Smooth muscle cell (in vitro differentiated cells): Measurements from ENCODE around the gene CYSTM1. TPM values are rescaled to one million over a fixed set of nuclear protein-coding genes. Genes with fewer than 3 reads are reported as not detected.

Experiments used
- DNase-seq: peaks from one replicate; lab custom pipeline; 2025; ENCODE audit not compliant: unreplicated experiment; lab: John Stamatoyannopoulos, UW
- H2AFZ ChIP-seq: fragments of 200-600 bp; sonication (generic); 2 replicates; pipeline ENCODE4 v1.6.0; 2016; ENCODE audit warnings: antibody characterized with exemption, low read depth, mild to moderate bottlenecking
- H3F3A ChIP-seq: fragments of 200-600 bp; sonication (generic); 2 replicates; pipeline ENCODE4 v1.6.0; 2017; ENCODE audit warnings: antibody characterized with exemption, low read depth
- H3K27ac ChIP-seq: fragments of 200-600 bp; sonication (generic); 2 replicates; pipeline ENCODE4 v1.5.1; 2016; ENCODE audit warnings: low read depth, mild to moderate bottlenecking
- H3K27me3 ChIP-seq: fragments of 200-600 bp; sonication (generic); 2 replicates; pipeline ENCODE4 v1.6.1; 2016; ENCODE audit warnings: low read depth, mild to moderate bottlenecking
- H3K36me3 ChIP-seq: fragments of 200-600 bp; sonication (generic); 2 replicates; pipeline ENCODE4 v1.5.1; 2016; ENCODE audit warnings: low read depth
- H3K4me1 ChIP-seq: fragments of 200-600 bp; sonication (generic); 2 replicates; pipeline ENCODE4 v1.5.1; 2016; ENCODE audit warnings: low read depth
- H3K4me2 ChIP-seq: fragments of 200-600 bp; sonication (generic); 2 replicates; pipeline ENCODE4 v1.6.0; 2016; ENCODE audit warnings: mild to moderate bottlenecking
- H3K4me3 ChIP-seq: fragments of 200-600 bp; sonication (generic); 2 replicates; pipeline ENCODE4 v1.5.1; 2016; ENCODE audit warnings: mild to moderate bottlenecking
- H3K79me2 ChIP-seq: fragments of 200-600 bp; sonication (generic); 2 replicates; pipeline ENCODE4 v1.6.0; 2016; ENCODE audit warnings: low read depth, mild to moderate bottlenecking
- H3K9ac ChIP-seq: fragments of 200-600 bp; sonication (generic); 2 replicates; pipeline ENCODE4 v1.6.0; 2016; ENCODE audit warnings: low read depth
- H3K9me3 ChIP-seq: fragments of 200-600 bp; sonication (generic); replicated peaks from 2 replicates; pipeline ENCODE4 v1.5.1; 2016; ENCODE audit warnings: low read depth
- H4K20me1 ChIP-seq: fragments of 200-600 bp; sonication (generic); 2 replicates; pipeline ENCODE4 v1.6.0; 2016; ENCODE audit warnings: low read depth
- WGBS: methylation state at CpG from one replicate; pipeline ENCODE4 v1.1.7; 2016; ENCODE audit warnings: low lambda C conversion rate; 5-methylcytosine and 5-hydroxymethylcytosine counted together
- polyA plus RNA-seq: library from polyadenylated mRNA; unstranded; fragments of >200 nt; fragmentation: Nextera tagmentation; extraction: Ambion mirVana; gene quantifications from 2 replicates; pipeline ENCODE4 v1.2.1, GENCODE V29; 2016
- total RNA-seq: library from RNA; depleted of rRNA; stranded (reverse); fragments of >200 nt; gene quantifications from 2 replicates; pipeline ENCODE4 v1.2.3, GENCODE V29; 2014
- TF ChIP-seq, protein P1 (sequence below): fragments of 200-600 bp; sonication (generic); IDR thresholded peaks from 2 replicates; pipeline ENCODE4 v1.5.1; 2017; ENCODE audit warnings: borderline replicate concordance, mild to moderate bottlenecking, antibody characterized with exemption; ENCODE audit not compliant: insufficient read depth, poor library complexity, severe bottlenecking

The CYSTM1 gene
- total and polyA plus RNA-seq, 2 experiments from 2014 or later: 23.5 to 45.6 TPM

- Histone ChIP-seq H3K79me2 (no peaks in the 10 kb centered on the region), H3K4me2 (no peak overlapping the region)
Observed at GRCh38 chr5:140178086-140178410, 3.1 kb downstream of the CYSTM1 start.

DNA sequence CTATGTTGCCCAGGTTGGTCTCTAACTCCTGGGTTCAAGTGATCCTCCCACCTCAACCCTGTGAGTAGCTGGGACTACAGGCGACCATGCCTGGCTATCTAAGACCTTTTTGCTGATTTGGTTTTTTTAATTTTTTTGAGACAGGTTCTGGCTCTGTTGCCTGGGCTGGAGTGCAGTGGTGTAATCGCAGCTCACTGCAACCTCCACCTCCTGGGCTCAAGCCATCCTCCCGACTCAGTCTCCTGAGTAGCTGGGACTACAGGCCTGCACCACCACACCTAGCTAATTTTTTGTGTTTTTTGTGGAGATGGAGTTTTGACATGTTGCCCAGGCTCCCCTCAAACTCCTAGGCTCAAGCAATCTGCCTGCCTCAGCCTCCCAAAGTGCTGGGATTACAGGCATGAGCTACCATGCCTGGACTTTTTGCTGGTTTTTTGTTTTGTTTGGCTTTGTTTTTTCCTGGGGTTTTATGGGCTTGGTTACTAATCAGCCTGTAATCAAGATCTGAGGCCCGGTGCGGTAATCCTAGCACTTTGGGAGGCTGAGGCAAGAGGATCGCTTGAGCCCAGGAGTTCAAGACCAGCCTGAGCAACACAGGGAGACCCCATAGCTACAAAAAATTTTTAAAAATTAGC lies 3.6 kb downstream of the CYSTM1 start:
- H3K4me1 ChIP-seq: peaks cover 19% of the 10 kb centered on the region
- H4K20me1 ChIP-seq: no peaks in the 10 kb centered on the region
- H3K9ac ChIP-seq: no peak overlapping the region
- H3K4me2 ChIP-seq: no peak overlapping the region
- no peaks in the 10 kb centered on the region for H3F3A ChIP-seq
- H3K9me3 ChIP-seq: no peaks in the 10 kb centered on the region
- H3K27ac ChIP-seq: no peak overlapping the region
- no peak overlapping the region for H3K4me3 ChIP-seq
- no peaks in the 10 kb centered on the region for H3K79me2 ChIP-seq
- no peak overlapping the region for H2AFZ ChIP-seq
- no peaks in the 10 kb centered on the region for H3K36me3 ChIP-seq
- TF ChIP-seq, protein P1, sequence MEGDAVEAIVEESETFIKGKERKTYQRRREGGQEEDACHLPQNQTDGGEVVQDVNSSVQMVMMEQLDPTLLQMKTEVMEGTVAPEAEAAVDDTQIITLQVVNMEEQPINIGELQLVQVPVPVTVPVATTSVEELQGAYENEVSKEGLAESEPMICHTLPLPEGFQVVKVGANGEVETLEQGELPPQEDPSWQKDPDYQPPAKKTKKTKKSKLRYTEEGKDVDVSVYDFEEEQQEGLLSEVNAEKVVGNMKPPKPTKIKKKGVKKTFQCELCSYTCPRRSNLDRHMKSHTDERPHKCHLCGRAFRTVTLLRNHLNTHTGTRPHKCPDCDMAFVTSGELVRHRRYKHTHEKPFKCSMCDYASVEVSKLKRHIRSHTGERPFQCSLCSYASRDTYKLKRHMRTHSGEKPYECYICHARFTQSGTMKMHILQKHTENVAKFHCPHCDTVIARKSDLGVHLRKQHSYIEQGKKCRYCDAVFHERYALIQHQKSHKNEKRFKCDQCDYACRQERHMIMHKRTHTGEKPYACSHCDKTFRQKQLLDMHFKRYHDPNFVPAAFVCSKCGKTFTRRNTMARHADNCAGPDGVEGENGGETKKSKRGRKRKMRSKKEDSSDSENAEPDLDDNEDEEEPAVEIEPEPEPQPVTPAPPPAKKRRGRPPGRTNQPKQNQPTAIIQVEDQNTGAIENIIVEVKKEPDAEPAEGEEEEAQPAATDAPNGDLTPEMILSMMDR: no peak
- 66% methylated on average over 6 of the region's 6 CpGs for WGBS
- no peak for DNase-seq
- no peaks in the 10 kb centered on the region for H3K27me3 ChIP-seq

More at GRCh38 chr5:140178086-140178410, 3.1 kb downstream of the CYSTM1 start:
- no peak for DNase-seq
- H3K27me3 ChIP-seq: no peaks in the 10 kb centered on the region
- WGBS: 100% methylated on average over 1 of the region's 1 CpG
- H3K9ac ChIP-seq: no peak overlapping the region
- TF ChIP-seq, protein P1: no peak
- H3K36me3 ChIP-seq: no peaks in the 10 kb centered on the region
- H3K27ac ChIP-seq: peak overlapping the region; percentile 6
- no peaks in the 10 kb centered on the region for H4K20me1 ChIP-seq
- no peaks in the 10 kb centered on the region for H3K9me3 ChIP-seq
- no peak overlapping the region for H3K4me3 ChIP-seq
- no peak overlapping the region for H2AFZ ChIP-seq
- no peaks in the 10 kb centered on the region for H3F3A ChIP-seq
- peaks cover 14% of the 10 kb centered on the region for H3K4me1 ChIP-seq

GRCh38 chr5:140181002-140181483 lies 6.1 kb downstream of the CYSTM1 start:
- WGBS: 91% methylated on average over 5 of the region's 5 CpGs
- TF ChIP-seq, protein P1: no peak
- Histone ChIP-seq H3K4me2 (no peak overlapping the region), H3K9me3 (no peaks in the 10 kb centered on the region), H3F3A (no peaks in the 10 kb centered on the region), H2AFZ (no peak overlapping the region), H3K27me3 (no peaks in the 10 kb centered on the region), H3K79me2 (no peaks in the 10 kb centered on the region), H3K4me1 (peaks cover 19% of the 10 kb centered on the region), H3K27ac (no peak overlapping the region), H3K4me3 (no peak overlapping the region), H3K9ac (no peak overlapping the region), H4K20me1 (no peaks in the 10 kb centered on the region), H3K36me3 (no peaks in the 10 kb centered on the region)
- DNase-seq: no peak

- Histone ChIP-seq H3K36me3 (no peaks in the 10 kb centered on the region), H3K27me3 (no peaks in the 10 kb centered on the region), H3K9me3 (no peaks in the 10 kb centered on the region), H3F3A (no peaks in the 10 kb centered on the region), H2AFZ (no peak overlapping the region), H4K20me1 (no peaks in the 10 kb centered on the region), H3K79me2 (no peaks in the 10 kb centered on the region), H3K9ac (no peak overlapping the region), H3K4me3 (no peak overlapping the region), H3K4me2 (no peak overlapping the region), H3K27ac (no peak overlapping the region), H3K4me1 (peaks cover 15% of the 10 kb centered on the region)
- WGBS: 98% methylated on average over 3 of the region's 3 CpGs
- DNase-seq: no peak
- TF ChIP-seq, protein P1: no peak
Observed at GRCh38 chr5:140181525-140181924, 6.5 kb downstream of the CYSTM1 start.
